HG03045 (cell line): ENCODE data around the gene PPBP.
"Not testable (repeated sequence)": the region's sequence is repeated elsewhere in the genome, so short reads cannot be mapped to it uniquely, and the experiment has no call there.

Experiments used
- ATAC-seq: cut with Tn5 transposase; IDR thresholded peaks from one replicate; pipeline ENCODE4 v1.9.1; 2021; ENCODE audit warnings: mild to moderate bottlenecking, moderate library complexity; ENCODE audit not compliant: unreplicated experiment

The PPBP gene

DNA sequence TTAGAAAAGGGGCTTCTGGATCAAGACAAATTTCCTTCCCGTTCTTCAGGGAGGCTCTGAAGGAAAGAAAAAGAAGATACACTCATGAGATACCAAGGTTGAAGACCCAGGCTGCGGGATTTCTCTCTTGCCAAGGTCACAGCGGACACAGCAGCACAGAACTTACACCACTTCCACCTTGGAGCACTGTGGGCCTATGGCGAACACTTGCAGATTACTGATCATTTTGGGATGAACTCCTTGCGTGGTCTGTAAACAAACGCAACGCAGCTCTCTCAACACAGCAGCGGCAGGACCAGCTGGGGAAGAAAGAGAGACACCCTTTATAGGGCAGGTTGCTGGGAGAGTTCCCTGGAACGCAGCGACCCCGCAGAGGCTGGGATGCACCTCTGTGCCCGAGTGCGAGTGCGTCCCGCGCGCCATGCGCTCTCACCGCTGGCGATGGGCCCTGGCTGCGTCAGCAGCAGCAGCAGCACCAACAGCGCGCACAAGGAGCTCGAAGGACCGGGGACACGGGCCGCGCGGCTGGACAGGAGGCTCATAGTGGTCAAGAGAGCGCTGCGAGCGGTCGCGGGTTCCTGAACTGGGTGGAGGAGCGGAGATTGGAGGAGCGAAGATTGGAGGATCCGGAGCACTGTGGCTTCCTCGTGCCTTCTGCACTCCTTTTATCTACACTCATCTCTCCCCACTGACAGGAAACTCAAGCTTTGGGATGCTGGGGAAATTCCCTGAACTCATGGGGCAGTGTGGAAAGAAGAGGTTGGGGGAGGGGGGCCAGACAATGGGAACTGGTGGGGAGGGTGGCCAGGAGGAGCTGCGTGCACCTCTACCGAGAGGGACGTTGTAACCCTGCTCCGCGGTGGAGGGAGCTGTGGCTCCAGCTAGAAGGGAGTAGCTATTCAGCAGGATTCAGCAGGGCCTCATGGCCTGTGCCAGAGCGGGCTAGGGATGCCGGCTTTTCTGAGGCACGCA is 10.3 kb upstream of the PPBP start, which contains the start of gene CXCL5:
TSS of gene CXCL5 (minus strand) at position 638 of the 972 bp plus-strand sequence. CDS start at position 542, 96 bp downstream.
- ATAC-seq, result no peak

DNA sequence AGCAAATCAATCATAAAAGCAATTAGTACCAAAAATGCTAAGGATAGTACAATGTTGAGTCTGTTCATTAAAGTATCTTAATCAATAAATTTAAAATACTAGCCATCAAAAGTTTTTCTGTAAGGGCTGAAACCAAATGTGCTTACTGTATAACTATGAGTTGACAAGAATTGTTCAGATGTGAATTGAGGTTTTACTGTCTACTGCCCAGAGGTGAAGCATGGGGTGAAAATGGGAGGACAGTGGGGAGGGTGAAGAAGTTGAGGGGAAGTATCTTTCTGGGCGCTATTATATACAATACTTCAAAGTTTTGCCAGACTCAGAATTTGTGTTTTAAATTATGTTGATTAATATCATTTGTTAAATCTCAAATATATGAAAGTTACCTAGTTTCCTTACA is 4.1 kb upstream of the PPBP start:
- ATAC-seq, result no peak

DNA sequence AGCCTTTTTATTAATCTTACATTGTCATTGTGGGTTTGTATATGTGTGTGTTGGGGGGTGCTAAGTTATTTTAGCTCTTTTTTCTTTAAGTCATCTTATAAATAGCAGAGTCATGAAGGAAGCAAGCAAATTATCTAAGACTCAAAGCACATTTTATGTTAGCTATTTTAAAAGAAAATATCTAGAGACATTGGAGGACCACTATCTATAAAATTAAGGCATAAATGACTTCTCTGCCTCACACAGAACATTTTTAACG is 3.7 kb upstream of the PPBP start:
- ATAC-seq, result no peak

DNA sequence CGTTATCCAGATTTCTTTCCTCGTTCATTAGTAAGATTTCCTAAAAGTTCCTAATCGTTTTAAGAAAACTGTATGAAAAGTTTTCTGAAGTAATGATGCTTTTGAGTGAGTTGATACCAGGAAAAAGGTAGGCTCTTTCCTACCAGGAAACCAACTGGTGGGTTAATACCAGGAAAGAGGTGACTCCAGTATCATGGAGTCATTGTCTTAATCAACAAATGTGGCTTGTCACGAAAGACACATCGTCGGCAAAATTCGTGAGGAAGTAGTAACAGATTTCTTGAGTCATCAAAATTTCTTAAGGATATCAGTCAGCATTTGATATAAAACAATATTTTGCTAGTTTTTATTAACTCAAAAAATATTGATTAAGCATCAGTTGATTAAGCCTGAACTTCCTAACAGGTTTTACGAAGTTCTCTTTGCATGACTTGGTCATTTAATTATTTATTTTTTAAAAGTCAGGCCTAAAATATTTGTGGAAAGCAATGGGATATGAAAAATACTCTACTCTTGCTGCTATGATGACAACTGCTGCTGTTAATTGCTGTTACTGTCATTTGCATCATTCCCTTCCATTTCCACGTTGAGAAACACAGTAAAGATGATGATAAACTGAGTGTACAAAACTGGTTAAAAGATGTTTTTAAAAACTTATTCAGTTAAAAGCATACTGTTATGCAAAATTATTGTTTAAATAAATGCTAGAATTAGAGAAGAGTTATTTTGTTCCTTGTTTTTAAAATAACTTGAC is 3.2 kb upstream of the PPBP start:
- ATAC-seq, result no peak

DNA sequence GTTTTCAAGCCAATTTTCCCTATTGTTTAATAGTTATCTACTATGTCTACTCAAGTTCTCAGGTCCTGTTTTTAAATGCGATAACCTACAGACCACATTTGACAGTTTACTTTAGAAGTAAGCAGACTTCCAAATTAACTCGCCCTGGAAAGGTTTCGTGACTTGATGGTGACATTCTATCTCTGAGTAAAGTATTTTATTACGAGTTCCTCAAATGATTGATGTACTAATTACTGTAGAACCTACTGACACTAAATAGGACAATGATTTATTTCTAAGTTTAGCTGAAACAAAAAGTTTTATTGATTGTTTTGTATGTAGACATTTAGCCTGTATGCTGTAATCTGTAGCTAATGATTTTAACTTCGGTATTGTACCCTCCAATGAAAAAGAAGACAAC is 1.9 kb upstream of the PPBP start:
- no peak for ATAC-seq

DNA sequence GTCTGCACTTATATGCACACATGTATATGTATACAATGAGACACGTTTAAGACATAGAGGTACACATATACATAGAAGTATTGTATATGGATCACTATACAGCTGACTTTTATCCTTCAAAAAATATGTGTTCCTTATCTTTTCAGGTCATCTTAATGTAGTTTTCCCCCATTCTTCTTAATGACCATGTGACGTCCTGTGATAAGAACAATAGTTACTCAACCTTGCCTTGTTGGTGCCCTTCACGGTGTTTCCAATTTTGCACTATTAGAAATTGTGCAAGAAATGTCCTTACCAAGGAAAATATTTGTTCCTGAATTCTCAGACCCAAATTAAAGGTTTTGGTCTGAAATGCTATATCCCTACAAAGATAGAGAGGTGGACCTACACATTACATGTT is 1.0 kb upstream of the PPBP start:
- no peak for ATAC-seq

DNA sequence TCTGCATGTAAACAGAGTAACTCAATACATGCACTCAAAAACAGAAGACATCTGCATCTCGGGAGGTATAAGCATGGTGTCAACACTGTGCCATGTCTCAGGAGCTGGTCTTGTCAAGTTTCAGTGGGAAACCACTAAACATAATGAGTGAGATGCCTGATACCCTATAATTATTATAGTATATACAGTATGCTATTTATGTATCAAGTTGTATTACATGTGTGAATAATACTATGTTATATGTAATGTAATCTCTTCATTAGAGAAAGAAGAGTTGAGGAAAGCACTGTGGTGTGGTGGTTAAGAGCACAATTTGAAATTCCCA is 2.5 kb downstream of the PPBP start:
- no peak for ATAC-seq

DNA sequence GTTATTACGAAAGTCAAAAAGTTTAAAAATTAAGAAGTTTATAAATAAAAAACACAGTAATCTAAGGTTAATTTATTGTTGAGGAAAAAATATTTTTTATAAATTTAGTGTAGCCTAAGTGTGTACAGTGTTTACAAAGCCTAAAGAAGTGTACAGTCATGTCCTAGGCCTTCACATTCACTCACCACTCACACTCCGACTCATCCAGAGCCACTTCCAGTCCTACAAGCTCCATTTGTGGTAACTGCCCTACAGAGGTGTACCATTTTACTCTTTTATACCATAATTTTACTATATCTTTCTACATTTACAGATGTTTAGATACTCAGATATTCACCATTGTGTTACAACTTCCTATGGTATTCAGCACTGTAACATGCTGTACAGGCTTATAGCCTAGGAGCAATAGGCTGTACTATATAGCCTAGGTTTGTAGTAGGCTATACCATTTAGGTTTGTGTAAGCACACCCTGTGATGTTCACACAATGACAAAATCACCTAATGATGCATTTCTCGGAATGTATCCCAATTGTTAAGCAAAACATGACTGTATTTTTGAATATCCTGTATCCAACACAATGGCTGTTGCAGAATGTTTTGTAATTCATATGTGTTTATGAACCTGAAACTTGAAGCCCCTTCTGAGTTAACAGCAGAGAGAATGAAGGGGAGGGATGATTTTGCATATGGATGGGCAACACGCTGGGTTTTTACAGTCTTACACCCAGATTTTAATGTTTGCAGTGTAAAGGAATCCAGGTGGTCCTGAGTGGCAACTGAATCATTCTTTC is 3.1 kb downstream of the PPBP start:
- no peak for ATAC-seq

DNA sequence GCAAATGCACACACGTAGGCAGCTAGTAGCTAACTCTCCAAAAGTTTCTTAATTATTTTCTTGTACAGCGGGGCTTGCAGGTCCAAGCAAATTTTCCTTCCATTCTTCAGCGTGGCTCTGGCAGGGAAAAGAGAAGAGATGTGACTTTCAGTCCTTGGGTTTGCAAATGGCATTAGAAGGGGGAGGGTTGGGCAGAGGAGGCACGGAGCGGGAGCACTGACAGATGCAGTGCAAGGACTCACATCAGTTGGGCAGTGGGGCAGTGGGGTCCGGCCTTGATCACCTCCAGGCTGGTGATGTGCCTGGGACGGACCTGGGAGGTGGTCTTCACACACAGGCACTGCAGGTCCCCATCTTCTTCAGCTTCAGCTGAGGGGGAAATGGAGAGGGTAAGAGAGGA is 6.8 kb downstream of the PPBP start:
- not testable (repeated sequence) for ATAC-seq

DNA sequence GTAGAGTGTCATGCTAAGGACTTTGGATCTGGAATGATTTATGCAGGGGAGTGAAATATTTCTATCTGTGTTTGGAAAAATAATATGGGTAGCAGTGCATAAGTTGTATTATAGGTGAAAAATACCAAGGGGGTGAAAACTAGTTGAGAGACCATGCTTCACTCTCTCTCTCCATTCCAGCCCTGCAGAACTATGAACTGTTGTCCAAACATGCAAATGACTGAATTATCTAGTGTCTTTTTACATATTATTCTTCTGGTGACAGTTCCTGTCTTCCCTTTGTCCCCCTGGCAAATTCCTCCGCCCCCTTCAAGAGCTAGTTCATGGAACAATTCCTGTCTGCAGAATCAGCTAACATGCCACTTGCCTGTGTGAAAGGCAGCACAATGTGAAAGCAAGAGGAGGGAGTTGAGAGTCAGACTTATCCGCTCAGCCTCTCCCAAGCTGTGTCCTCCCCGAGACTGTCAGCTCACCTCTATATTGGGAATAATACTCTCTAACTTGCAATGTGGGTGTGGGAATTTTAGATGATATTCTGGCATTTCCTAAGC is 8.5 kb downstream of the PPBP start:
- no peak for ATAC-seq

DNA sequence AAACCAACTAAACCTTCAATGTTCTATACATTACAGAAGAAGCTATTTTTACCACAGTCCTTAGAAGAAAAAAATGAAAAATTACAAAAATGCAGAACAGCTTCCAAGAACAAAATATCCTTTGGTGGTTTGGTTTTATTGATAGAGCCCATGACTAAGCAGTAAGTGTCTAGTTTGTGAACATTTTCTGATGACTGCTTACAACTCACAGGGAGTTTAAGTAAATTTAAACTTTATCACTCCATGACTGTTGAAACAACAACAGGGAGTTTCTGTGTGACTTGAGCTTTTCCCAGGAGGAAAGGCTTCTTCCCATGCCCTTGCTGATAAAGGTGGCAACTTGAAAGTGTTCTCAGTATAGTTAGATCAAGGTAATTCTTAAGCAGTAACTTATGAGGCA is 9.1 kb downstream of the PPBP start:
- no peak for ATAC-seq

DNA sequence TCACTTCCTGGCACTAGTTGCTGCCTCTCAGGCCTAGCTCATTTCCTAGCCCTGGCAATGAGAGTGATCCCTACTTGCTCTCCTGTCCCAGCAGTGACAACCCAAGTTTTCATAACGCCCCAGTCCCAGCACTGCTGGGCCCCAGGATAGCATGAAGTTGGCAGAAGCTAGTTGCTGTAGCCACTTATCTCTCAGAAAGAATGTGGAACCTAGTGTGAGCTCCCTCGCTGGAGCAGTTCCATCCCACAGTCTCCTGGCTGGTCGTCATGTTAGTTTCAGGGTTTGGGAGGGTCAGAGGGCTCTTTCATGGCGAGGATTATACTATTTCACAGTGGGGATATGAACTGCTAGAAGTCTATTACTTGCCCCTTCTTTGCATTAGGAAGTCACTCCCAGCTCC is 11.3 kb downstream of the PPBP start:
- ATAC-seq, result no peak

DNA sequence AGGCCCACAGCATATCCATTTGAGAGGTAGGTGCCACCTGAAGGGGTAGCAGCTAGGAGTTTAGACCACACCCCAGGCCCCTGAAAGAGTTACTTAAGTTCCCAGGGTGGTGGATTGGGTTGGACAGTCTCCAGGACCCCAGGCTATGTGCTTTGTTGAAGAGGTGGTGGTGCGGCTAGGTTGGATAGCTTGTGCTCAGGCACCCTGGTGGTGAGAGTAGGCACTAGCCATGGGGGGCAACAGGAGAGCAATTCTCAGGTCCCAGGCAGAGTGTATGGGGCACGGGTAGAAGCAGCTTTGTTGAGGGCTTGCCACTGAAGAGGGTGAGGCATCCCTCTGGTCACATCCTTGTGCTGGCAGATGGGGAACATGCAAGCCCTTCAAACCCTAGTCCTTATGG is 11.8 kb downstream of the PPBP start:
- no peak for ATAC-seq

DNA sequence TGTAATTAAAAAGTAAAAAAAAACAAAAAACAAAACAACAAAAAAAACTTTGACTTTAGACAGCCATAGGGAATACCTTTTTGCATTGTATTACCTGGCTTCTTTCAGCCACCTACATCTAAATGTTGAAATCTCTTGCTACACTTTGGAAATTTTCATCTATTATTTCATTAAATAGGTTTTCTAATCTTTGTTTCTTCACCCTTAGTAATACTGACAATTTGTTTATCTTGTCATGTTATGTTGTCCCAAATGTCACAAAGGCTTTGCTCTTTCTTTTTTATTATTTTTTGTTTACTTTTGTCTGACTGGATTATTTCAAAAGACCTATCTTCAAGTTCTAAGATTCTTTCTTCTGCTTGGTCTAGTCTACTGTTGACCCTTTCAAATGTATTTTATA is 13.6 kb downstream of the PPBP start:
- no peak for ATAC-seq

DNA sequence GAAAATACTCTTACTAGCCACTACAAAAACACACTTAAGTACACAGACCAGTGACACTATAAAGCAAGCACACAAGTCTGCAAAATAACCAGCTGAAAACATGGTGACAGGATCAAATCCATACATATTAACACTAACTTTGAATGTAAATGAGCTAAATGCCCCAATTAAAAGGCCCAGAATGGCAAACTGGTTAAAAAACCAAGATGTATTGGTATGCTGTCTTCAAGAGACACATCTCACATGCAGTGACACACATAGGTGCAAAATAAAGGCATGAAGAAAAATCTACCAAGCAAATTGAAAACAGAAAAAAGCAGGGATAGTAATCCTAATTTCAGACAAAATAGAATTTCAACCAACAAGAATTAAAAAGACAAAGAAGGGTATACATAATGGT is 17.0 kb downstream of the PPBP start:
- ATAC-seq, result no peak

DNA sequence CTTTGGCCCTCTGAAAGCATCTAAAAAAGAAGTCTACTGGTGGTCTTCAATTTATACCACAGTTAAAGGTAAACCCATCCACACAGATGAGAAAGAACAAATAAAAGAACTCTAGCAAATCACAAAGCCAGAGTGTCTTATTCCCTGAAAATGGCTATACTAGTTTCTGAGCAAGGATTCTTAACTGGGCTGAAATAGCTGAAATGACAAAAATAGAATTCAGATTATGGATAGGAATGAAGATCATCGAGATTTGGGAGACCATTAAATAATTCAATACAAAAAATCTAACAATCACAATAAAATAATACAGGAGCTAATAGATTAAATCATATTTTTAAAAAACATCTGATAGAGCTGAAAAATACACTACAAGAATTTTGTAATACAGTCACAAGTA is 18.0 kb downstream of the PPBP start:
- no peak for ATAC-seq

DNA sequence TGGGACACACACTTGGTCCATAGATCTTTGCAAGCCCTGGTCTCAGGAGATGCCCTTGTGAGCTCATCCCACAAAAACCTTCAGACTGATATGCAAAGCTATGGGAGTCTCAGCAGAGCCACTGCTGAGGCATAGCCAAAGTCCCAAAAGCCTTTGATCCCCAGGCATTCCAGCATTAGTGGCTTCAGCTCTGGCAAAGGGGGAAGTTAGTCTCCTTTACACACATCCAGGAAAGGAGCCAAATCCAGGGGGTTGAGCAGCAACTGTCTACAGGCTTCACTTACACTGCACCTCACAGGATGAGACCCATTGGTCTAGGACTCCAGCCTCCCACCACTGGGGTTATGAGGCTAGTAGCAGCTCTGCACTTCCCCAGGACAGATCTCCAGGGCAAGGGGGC is 20.1 kb downstream of the PPBP start:
- no peak for ATAC-seq

DNA sequence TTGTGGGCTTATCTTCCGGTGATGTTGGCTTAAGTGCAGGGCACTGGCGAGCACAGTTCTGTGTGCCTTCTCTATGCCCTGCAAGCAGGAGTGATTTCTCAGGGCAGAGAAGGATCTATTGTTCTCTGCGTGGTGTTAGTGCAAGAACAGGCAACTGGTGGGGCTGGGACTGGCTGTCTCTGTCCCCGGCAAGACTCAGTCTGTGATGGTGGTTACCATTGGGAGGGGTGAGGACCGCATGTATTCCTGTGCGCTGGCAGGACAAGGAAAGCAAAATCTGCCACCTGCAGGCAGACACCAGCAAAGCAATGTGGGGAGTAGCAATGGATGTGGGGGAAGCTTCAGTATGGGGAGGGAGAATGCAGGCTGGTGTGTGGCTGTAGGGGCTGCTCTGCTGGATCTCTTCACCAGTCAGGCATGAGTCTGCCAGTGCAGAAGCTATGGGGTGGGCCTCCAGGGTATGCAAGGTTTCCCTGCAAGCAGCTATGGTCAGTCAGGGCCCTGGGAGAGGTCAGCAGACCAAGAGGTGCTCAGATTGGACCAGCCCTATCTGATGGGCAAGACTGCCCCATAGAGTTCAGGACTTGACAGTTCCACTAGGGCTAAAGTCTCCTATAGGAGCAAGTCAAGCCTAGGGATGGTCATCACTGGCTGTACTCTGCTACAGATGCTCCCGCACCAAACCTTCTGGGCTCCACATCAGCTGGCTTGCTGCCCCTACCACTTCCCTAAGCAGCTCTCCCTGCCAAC is 23.0 kb downstream of the PPBP start:
- ATAC-seq, result no peak

DNA sequence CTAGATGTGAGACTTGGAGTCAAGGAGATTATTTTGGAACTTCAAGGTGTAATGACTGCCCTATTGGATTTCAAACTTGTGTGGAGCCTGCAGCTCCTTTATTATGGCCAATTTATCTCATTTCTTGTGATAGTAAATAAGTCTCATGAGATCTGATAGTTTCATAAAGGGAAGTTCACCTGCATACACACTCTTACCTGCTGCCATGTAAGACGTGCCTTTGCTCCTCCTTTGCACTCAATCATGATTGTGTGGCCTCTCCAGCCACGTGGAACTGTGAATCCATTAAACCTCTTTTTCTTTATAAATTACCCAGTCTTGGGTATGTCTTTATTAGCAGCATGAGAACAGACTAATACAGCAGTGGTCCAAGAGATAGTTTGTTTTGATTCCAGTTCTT is 25.3 kb downstream of the PPBP start:
- ATAC-seq, result no peak

DNA sequence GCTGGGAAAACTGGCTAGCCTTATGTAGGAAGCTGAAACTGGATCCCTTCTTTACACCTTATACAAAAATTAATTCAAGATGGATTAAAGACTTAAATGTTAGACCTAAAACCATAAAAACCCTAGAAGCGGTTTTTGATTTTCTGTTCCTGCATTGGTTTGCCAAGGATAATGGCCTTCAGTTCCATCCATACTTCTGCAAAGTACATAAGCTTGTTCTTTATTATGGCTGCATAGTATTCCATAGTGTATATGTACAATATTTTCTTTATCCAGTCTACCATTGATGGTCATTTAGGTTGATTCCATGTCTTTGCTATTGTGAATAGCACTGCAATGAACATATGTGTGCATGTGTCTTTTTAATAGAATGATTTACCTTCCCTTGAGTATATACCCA is 28.9 kb downstream of the PPBP start:
- ATAC-seq, result not testable (repeated sequence)

DNA sequence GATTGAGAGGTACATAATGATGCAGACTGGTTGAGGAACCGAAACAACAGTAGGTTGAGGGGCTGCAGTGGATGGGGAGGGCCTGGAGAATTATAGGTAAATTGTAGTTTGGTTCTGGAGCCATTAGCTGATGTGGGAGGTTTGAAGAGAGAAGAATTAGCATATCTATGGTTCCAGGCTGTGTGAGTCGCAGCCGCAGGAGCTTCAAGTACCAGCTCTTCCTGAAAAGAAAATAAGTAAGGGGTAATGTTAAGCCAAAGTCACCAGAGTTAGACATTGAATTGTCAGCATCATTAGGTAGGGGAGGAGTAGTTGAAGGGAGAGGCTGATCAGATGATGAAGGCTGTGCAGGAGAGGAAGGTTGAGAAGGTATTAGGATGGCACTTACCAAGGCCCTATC is 35.6 kb downstream of the PPBP start:
- no peak for ATAC-seq
